Esophagus (tissue), 2 donors: ENCODE data around the gene SMYD1. TPM values are rescaled to one million over a fixed set of nuclear protein-coding genes. Genes with fewer than 3 reads are reported as not detected.

Source experiments
- H3K27ac ChIP-seq, 2 donors: one replicate each; pipeline ENCODE4 v1.5.1; 2013; ENCODE audit warnings: low read depth in 2 of 2, mild to moderate bottlenecking in 2 of 2, inconsistent platforms in 1 of 2, low read length in 1 of 2, moderate library complexity in 1 of 2
- H3K27me3 ChIP-seq, 2 donors: one replicate each; pipeline ENCODE4 v1.6.1; 2013; ENCODE audit warnings: low read length in 2 of 2, control low read depth in 1 of 2, mild to moderate bottlenecking in 1 of 2; ENCODE audit not compliant: insufficient read depth in 2 of 2, control insufficient read depth in 1 of 2
- H3K36me3 ChIP-seq, 2 donors: one replicate each; pipeline ENCODE4 v1.6.1; 2013; ENCODE audit warnings: low read length in 1 of 2; ENCODE audit not compliant: control insufficient read depth in 2 of 2, insufficient read depth in 2 of 2
- H3K4me1 ChIP-seq, 2 donors: one replicate each; pipeline ENCODE4 v1.6.1; 2013; ENCODE audit warnings: low read length in 1 of 2; ENCODE audit not compliant: control insufficient read depth in 2 of 2, insufficient read depth in 2 of 2
- H3K4me3 ChIP-seq, 2 donors: one replicate each; pipeline ENCODE4 v1.5.1; 2013; ENCODE audit warnings: low read length in 2 of 2, mild to moderate bottlenecking in 2 of 2, low read depth in 1 of 2, moderate library complexity in 1 of 2
- H3K9me3 ChIP-seq, 2 donors: one replicate each; pipeline ENCODE4 v1.6.1; 2013; ENCODE audit warnings: mild to moderate bottlenecking in 2 of 2, low read depth in 1 of 2, low read length in 1 of 2, moderate library complexity in 1 of 2; ENCODE audit not compliant: control insufficient read depth in 2 of 2, insufficient read depth in 1 of 2
- WGBS, 2 donors: extraction: QIAGEN DNeasy Blood & Tissue Kit; methylation state at CpG; one replicate each; pipeline ENCODE4 v1.1.7; 2013; 5-methylcytosine and 5-hydroxymethylcytosine counted together
- polyA plus RNA-seq, 2 donors: library from polyadenylated mRNA; stranded (reverse); fragments of 200-250 nt; gene quantifications; one replicate each; pipeline ENCODE4 v1.2.3, GENCODE V29; 2013
- donor health status: healthy with polysubstance abuse.
- donor health status: Bipolar disorder and iron deficiency.

SMYD1 gene
- polyA plus RNA-seq, 2 donors, result 0.04 to 0.10 TPM

DNA sequence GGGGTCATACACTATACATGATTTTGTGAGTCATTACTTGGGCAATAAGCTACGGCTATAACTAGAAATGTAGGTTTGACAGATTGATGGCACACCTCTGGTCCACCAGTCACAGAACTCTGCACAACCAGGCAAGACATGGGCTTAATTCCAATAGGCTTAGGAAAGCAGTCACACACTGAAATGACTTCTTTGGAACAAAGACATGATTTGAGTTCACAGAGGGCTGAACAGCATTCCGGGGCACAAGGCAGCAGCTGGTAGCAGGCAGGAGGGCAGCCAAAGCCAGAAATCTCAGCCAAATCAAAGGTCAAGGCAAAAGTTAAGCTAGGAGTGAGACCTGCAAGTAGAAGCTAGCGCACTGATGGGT is 32.8 kb downstream of the SMYD1 start:
- 56 to 61% methylated on average over 3 of the region's 3 CpGs for WGBS, 2 donors
- Histone ChIP-seq H3K4me3 (no peak overlapping the region), H3K4me1 (no peaks in the 10 kb centered on the region), H3K9me3 (no peaks in the 10 kb centered on the region), H3K36me3 (no peaks in the 10 kb centered on the region), H3K27me3 (no peaks in the 10 kb centered on the region), H3K27ac (no peak overlapping the region)

DNA sequence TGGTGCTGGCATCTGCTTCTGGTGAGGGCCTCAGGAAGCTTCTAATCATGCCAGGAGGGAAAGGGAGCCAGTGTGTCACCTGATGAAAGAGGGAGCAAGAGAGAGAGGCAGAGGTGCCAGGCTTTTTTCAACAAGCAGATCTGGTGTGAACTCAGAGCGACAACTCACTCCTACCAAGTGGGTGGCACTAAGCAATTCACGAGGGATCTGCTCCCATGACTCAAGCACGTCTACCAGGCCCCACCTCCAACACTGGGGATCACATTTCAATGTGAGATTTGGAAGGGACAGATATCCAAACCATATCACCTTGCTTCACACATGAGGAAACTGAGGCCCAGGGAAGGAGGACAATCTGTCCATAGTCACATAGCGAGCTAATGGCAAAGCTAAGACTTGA is 41.2 kb downstream of the SMYD1 start:
- 68 to 71% methylated on average over 4 of the region's 4 CpGs for WGBS, 2 donors
- no peaks in the 10 kb centered on the region for H3K4me1 ChIP-seq
- no peak overlapping the region for H3K4me3 ChIP-seq
- no peak overlapping the region for H3K27ac ChIP-seq
- H3K36me3 ChIP-seq, result no peaks in the 10 kb centered on the region
- no peaks in the 10 kb centered on the region for H3K27me3 ChIP-seq
- H3K9me3 ChIP-seq, result peaks cover 0 to 4% of the 10 kb centered on the region in 2 donors

GRCh38 chr2:88110830-88111229 is 43.2 kb downstream of the SMYD1 start:
- H3K36me3 ChIP-seq, result no peaks in the 10 kb centered on the region
- H3K27ac ChIP-seq, result no peak overlapping the region
- no peaks in the 10 kb centered on the region for H3K4me1 ChIP-seq
- no peak overlapping the region for H3K4me3 ChIP-seq
- 74 to 75% methylated on average over 2 of the region's 2 CpGs for WGBS, 2 donors
- peaks cover 0 to 4% of the 10 kb centered on the region in 2 donors for H3K9me3 ChIP-seq
- H3K27me3 ChIP-seq, result no peaks in the 10 kb centered on the region

- Histone ChIP-seq H3K4me1 (no peaks in the 10 kb centered on the region), H3K9me3 (peaks cover 0 to 4% of the 10 kb centered on the region in 2 donors), H3K36me3 (no peaks in the 10 kb centered on the region), H3K27ac (no peak overlapping the region), H3K4me3 (no peak overlapping the region), H3K27me3 (no peaks in the 10 kb centered on the region)
- 85 to 88% methylated on average over 2 of the region's 2 CpGs for WGBS, 2 donors
Measured at GRCh38 chr2:88113069-88113468, 45.4 kb downstream of the SMYD1 start.

DNA sequence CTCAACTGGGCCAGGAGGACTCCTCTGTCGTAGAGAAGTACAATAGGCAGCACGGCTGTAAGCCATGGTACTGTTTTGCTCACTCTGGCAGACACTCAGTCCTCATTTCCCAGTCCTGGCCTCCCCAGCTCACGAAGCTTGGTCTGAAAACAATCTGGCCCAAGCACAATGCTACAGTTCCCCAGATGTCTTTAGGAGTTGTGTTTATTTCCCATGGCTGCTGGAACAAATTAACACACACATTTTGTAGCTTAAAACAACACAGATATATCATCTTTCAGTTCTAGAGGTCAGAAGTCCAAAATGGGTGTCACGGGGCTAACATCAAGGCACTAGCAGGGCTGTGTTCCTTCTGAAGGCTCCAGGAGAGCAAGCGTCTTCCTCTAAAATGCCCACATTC is 47.3 kb downstream of the SMYD1 start:
- no peaks in the 10 kb centered on the region for H3K36me3 ChIP-seq
- 56 to 59% methylated on average over 5 of the region's 5 CpGs for WGBS, 2 donors
- no peak overlapping the region for H3K27ac ChIP-seq
- H3K4me3 ChIP-seq, result no peak overlapping the region
- no peaks in the 10 kb centered on the region for H3K9me3 ChIP-seq
- H3K4me1 ChIP-seq, result no peaks in the 10 kb centered on the region
- H3K27me3 ChIP-seq, result no peaks in the 10 kb centered on the region

GRCh38 chr2:88115825-88116518 is 48.3 kb downstream of the SMYD1 start:
- WGBS, 2 donors, result 85 to 92% methylated on average over 10 of the region's 10 CpGs
- Histone ChIP-seq H3K9me3 (no peaks in the 10 kb centered on the region), H3K27ac (no peak overlapping the region), H3K36me3 (no peaks in the 10 kb centered on the region), H3K4me1 (no peaks in the 10 kb centered on the region), H3K27me3 (no peaks in the 10 kb centered on the region), H3K4me3 (no peak overlapping the region)

DNA sequence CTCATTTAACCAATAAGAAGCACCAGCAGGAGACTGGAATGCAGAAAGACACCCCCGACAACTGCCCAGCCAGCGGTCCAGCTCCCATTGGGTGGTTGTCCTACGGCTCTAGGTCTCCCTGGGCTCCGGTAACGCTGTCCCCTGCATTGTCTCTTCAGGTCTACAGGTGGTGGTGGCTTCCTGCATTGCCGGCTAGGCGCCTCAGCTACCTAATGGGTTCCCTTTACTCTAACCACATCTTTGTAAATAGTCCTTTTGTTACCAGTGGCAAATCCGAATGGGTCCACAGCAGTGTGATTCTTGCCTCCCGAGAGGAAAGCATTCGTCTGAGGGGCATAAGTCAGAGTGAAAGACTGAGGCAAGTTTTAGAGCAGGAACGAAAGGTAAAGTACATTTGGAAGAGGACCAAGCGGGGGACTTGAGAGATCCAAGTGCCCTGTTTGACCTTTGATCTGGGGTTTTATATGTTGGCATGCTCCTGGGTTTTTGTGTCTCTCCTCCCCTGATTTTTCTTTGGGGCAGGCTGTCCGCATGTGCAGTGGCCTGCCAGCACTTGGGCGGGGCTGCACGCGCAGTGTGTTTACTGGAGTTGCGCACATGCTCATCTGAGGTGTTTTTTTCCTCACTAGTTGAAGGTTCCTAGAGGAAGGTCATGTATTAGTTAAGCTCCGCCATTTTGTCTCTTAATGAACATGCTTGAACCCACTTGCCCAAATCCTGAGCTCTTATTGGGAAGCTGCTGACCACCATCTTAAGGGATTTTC is 49.2 kb downstream of the SMYD1 start:
- 89 to 90% methylated on average over 18 of the region's 18 CpGs for WGBS, 2 donors
- H3K4me1 ChIP-seq, result no peaks in the 10 kb centered on the region
- H3K9me3 ChIP-seq, result no peaks in the 10 kb centered on the region
- no peak overlapping the region for H3K4me3 ChIP-seq
- H3K36me3 ChIP-seq, result no peaks in the 10 kb centered on the region
- H3K27me3 ChIP-seq, result no peaks in the 10 kb centered on the region
- no peak overlapping the region for H3K27ac ChIP-seq

DNA sequence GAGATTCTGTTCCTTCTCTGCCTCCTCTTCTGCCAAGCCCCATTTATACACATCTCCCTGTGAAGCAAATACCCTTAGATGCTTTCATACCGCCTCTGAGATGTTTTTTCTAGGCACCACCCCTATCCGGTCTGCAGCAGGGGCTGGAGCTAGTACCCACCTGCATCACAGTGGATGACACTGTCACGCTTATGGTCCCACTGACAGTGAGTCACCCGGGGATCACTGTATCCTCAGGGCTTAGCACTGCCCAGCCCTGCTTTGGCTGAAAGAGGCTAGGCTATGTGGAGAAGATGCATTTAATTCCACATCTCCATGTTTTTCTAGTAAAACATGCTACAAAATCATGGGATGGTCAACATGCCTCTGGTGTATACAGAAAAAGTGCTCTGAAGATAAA is 50.3 kb downstream of the SMYD1 start:
- Histone ChIP-seq H3K27ac (no peak overlapping the region), H3K27me3 (no peaks in the 10 kb centered on the region)
- 72 to 89% methylated on average over 4 of the region's 4 CpGs for WGBS, 2 donors

GRCh38 chr2:88121678-88122077 is 54.1 kb downstream of the SMYD1 start:
- Histone ChIP-seq H3K36me3 (no peaks in the 10 kb centered on the region), H3K9me3 (no peaks in the 10 kb centered on the region), H3K4me1 (peaks cover 0 to 2% of the 10 kb centered on the region in 2 donors), H3K27me3 (no peaks in the 10 kb centered on the region), H3K4me3 (no peak overlapping the region), H3K27ac (no peak overlapping the region)
- 90 to 94% methylated on average over 4 of the region's 4 CpGs for WGBS, 2 donors

More for the DNA sequence above, 50.3 kb downstream of the SMYD1 start:
- no peak overlapping the region for H3K4me3 ChIP-seq
- H3K9me3 ChIP-seq, result no peaks in the 10 kb centered on the region
- no peaks in the 10 kb centered on the region for H3K4me1 ChIP-seq
- H3K36me3 ChIP-seq, result no peaks in the 10 kb centered on the region
